Thyroid gland (tissue), 4 donors: Measurements from ENCODE around the gene KCNMA1. TPM values are rescaled to one million over a fixed set of nuclear protein-coding genes. Genes with fewer than 3 reads are reported as not detected.

Source experiments
- DNase-seq, 2 donors: peaks; one replicate each; pipeline ENCODE4 v3.0.0-alpha.2; 2019
- H3K27ac ChIP-seq, 3 donors: fragments of 200-600 bp; sonication (generic); 1 replicate in 2 of 3; 2 replicates in 1 of 3; pipeline ENCODE4 v1.5.1; 2016 to 2019; ENCODE audit warnings: mild to moderate bottlenecking in 1 of 3, moderate library complexity in 1 of 3
- H3K27me3 ChIP-seq: fragments of 200-600 bp; sonication (generic); one replicate; pipeline ENCODE4 v1.5.1; 2019
- H3K36me3 ChIP-seq, 2 donors: fragments of 200-600 bp; sonication (generic); one replicate each; pipeline ENCODE4 v1.5.1; 2016 to 2019
- H3K4me1 ChIP-seq, 2 donors: fragments of 200-600 bp; sonication (generic); one replicate each; pipeline ENCODE4 v1.5.1; 2017 to 2019
- H3K4me3 ChIP-seq, 3 donors: fragments of 200-600 bp; sonication (generic); replicated peaks in 1 of 3; 1 replicate in 2 of 3; 2 replicates in 1 of 3; pipeline ENCODE4 v1.5.1; 2016; ENCODE audit warnings: mild to moderate bottlenecking in 1 of 3
- H3K9me3 ChIP-seq: fragments of 200-600 bp; sonication (generic); one replicate; pipeline ENCODE4 v1.5.1; 2017
- POLR2A ChIP-seq, 2 donors: fragments of 450-650 bp; IDR thresholded peaks; one replicate each; pipeline ENCODE4 v1.6.1; 2017; ENCODE audit warnings: antibody characterized with exemption in 2 of 2, mild to moderate bottlenecking in 2 of 2, moderate library complexity in 1 of 2
- WGBS, 2 donors: methylation state at CpG; one replicate each; pipeline ENCODE4 v1.1.5; 2017; 5-methylcytosine and 5-hydroxymethylcytosine counted together
- intact Hi-C: fragments of 100-400 bp; cut with DNase I; formaldehyde crosslinking; loops from one replicate; pipeline ENCODE4 v1.15.1; 2023
- total RNA-seq, 4 donors: library from RNA; depleted of rRNA; stranded (reverse); fragments of >200 nt; gene quantifications; one replicate each; pipeline ENCODE4 v1.2.3, GENCODE V29; 2016
- TF ChIP-seq, protein P1 (sequence below), 6 experiments: fragments of 200-600 bp in 3 of 6; fragments of 450-650 bp in 3 of 6; sonication (generic) in 3 of 6; IDR thresholded peaks; one replicate each; pipeline ENCODE4 v1.5.1; 2016 to 2019; ENCODE audit warnings: antibody characterized with exemption in 6 of 6, mild to moderate bottlenecking in 2 of 6, inconsistent platforms in 1 of 6, moderate library complexity in 1 of 6

KCNMA1 gene
- total RNA-seq, 4 donors from 2014 or later, result 2.5 to 5.1 (median 3.6) TPM

DNA sequence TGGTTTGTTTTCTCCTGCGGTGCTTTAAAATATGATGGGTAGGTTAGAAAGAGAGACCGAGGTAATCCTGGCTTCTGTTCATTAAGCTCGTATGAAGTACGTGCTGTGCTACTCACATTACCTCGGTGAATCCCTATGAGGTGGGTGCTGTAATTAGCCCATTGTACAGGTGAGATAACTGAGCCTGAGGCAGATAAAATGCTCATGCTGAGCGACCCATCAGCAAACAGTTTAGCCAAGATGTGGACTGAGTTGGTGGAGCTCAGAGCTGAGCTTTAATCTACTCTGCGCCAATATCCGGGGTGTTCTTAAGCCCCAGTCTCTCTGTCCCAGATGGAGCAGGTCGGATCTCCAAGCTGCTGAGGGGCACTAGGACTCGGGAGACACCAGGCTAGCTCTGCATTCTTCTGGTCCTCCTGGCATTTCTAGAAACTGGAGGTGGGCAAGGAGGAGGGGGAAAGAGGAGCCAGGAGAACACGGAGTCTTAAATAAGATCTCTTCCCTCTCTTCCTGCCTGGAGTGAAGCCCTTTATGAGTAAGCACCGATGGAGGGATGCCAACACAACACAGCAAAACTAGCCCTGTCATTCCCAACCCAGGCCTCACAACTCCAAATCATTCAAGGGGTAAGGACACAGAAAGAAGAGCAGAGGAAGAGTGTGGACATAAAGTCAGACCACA is 458.5 kb downstream of the KCNMA1 start:
- intact Hi-C loops, result no loop called here
- Histone ChIP-seq H3K27ac (no peak overlapping the region), H3K27me3 (no peaks in the 10 kb centered on the region), H3K4me3 (no peak overlapping the region), H3K4me1 (peaks cover 8 to 12% of the 10 kb centered on the region in 2 donors), H3K36me3 (no peaks in the 10 kb centered on the region), H3K9me3 (no peaks in the 10 kb centered on the region)
- peak; percentile 57 to 61 for DNase-seq
- 62 to 63% methylated on average over 12 of the region's 12 CpGs for WGBS, 2 donors
- TF ChIP-seq, protein P1, sequence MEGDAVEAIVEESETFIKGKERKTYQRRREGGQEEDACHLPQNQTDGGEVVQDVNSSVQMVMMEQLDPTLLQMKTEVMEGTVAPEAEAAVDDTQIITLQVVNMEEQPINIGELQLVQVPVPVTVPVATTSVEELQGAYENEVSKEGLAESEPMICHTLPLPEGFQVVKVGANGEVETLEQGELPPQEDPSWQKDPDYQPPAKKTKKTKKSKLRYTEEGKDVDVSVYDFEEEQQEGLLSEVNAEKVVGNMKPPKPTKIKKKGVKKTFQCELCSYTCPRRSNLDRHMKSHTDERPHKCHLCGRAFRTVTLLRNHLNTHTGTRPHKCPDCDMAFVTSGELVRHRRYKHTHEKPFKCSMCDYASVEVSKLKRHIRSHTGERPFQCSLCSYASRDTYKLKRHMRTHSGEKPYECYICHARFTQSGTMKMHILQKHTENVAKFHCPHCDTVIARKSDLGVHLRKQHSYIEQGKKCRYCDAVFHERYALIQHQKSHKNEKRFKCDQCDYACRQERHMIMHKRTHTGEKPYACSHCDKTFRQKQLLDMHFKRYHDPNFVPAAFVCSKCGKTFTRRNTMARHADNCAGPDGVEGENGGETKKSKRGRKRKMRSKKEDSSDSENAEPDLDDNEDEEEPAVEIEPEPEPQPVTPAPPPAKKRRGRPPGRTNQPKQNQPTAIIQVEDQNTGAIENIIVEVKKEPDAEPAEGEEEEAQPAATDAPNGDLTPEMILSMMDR (IDR thresholded peaks at IDR 0.05), result no peak
- TF ChIP-seq POLR2A (IDR thresholded peaks at IDR 0.05), result no peak

DNA sequence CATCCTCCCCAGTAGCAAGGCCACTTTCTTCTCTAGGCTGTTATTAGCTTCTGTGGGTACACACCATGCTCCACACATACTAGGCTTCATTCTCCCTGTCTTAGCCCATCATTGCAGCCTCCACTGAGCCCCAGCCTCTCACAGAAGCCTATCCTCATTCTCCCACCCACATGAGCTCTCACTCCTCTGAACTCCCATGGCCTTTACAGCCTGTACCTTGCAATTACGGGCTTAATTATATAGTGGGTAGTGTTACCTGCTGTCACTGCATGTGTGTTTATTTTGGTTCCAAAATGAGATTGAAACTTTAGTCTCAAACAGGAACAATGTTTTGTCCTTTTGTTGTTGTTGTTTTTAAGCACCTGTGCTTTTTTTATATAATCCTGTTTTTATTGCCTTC is 460.0 kb downstream of the KCNMA1 start:
- Histone ChIP-seq H3K27me3 (no peaks in the 10 kb centered on the region), H3K9me3 (no peaks in the 10 kb centered on the region), H3K4me1 (peaks cover 2 to 4% of the 10 kb centered on the region in 2 donors), H3K4me3 (no peak overlapping the region), H3K36me3 (no peaks in the 10 kb centered on the region), H3K27ac (no peak overlapping the region)
- no peak for DNase-seq
- 88 to 96% methylated on average over 1 of the region's 1 CpG for WGBS, 2 donors
- intact Hi-C loops, result no loop called here
- TF ChIP-seq, protein P1 (IDR thresholded peaks at IDR 0.05), result no peak
- no peak for TF ChIP-seq POLR2A (IDR thresholded peaks at IDR 0.05)

DNA sequence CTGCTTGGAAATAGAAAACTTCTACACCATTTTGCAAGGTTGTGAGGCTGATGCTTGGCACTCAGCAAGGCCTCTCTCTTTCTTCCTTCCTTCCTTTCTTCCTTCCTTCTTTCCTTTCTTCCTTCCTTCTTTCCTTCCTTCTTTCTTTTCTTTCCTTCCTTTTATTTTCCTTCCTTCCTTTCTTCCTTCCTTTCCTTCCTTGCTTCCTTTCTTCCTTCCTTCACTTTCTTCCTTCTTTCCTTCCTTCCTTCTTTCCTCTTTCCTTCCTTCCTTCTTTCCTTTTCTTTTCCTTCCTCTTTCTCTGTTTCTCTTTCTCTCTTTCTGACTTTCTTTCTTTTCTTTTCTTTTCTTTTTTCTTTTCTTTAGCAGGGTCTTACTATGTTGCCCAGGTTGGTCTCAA is 460.4 kb downstream of the KCNMA1 start:
- Histone ChIP-seq H3K36me3 (no peaks in the 10 kb centered on the region), H3K4me3 (no peak overlapping the region), H3K9me3 (no peaks in the 10 kb centered on the region), H3K27me3 (no peaks in the 10 kb centered on the region), H3K27ac (no peak overlapping the region), H3K4me1 (no peaks in the 10 kb centered on the region)
- TF ChIP-seq POLR2A (IDR thresholded peaks at IDR 0.05), result no peak
- TF ChIP-seq, protein P1 (IDR thresholded peaks at IDR 0.05), result no peak
- intact Hi-C loops, result no loop called here
- no peak for DNase-seq

DNA sequence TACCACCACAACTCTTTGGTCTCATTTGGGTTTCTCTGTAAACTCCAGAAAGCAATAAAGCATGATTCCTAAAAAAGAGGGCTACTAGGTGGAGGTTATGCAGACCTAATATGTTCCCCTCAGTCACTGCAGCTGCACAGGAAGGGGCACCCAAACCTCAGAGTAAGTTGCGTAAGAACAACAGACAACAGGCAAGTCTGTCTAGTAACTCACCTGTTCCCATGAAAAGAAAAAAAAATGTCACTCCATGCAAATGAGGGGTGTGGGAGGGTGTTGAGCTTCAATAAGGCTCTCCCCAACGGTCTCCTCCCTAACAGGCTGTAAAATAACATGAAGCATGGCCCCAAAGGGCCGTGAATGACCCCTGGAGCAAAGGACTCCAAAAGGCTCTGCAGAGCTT is 461.4 kb downstream of the KCNMA1 start:
- intact Hi-C loops, result no loop called here
- H3K9me3 ChIP-seq, result no peaks in the 10 kb centered on the region
- no peak overlapping the region for H3K27ac ChIP-seq
- no peak for DNase-seq
- TF ChIP-seq, protein P1 (IDR thresholded peaks at IDR 0.05), result no peak
- 71 to 82% methylated on average over 3 of the region's 3 CpGs for WGBS, 2 donors
- H3K36me3 ChIP-seq, result no peaks in the 10 kb centered on the region
- no peaks in the 10 kb centered on the region for H3K27me3 ChIP-seq
- H3K4me1 ChIP-seq, result no peaks in the 10 kb centered on the region
- H3K4me3 ChIP-seq, result no peak overlapping the region

DNA sequence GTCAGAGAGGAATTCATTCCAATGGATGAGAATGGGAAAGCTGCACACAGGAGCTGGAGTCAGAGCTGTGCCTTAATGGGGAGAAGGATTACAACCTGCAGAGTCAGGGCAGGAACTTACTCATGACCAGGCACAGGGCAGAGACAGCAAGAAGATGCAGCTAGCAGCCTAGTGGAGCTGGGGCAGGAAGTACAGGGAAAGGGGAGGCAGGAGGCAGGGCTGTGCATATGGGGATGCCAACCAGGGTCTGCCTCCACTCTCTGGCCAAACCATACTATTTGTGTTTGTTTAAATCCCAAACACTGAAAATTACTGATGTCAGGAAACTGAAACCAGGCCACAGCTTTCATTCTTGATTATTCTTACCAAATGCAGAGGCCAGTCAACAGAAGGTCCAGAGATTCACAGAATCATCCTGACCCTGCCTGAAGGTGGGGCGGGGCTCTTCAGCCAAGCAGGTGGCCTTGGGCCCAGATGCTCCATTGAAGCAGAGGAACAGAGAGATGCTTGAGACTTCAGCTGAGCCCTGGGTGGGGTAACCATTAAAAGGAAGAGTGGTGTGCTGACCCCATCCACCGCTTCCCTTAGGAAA is 461.9 kb downstream of the KCNMA1 start:
- intact Hi-C loops, result loop anchor here (2.0 kb wide), 1 partner anchor 465 kb away; no protein-coding TSS in a partner anchor
- H3K27ac ChIP-seq, result no peak overlapping the region
- 96 to 100% methylated on average over 2 of the region's 2 CpGs for WGBS, 2 donors
- H3K36me3 ChIP-seq, result no peaks in the 10 kb centered on the region
- no peak for DNase-seq
- no peak overlapping the region for H3K4me3 ChIP-seq
- TF ChIP-seq POLR2A (IDR thresholded peaks at IDR 0.05), result no peak
- TF ChIP-seq, protein P1 (IDR thresholded peaks at IDR 0.05), result no peak
- H3K4me1 ChIP-seq, result no peaks in the 10 kb centered on the region
- no peaks in the 10 kb centered on the region for H3K9me3 ChIP-seq
- no peaks in the 10 kb centered on the region for H3K27me3 ChIP-seq
